ENCODE results near the gene TBC1D3D.
"Not testable (repeated sequence)": the region's sequence is repeated elsewhere in the genome, so short reads cannot be mapped to it uniquely, and the experiment has no call there.

Gene TBC1D3D

GRCh38 chr17:38003676-38004075 is at the start of gene TBC1D3D:
Gene TBC1D3D, plus strand, starts transcription at chr17:38003976. Its CDS starts 1,585 bp downstream, at chr17:38005561.
- FAIRE-seq: not testable (repeated sequence)

- not testable (repeated sequence) for FAIRE-seq
These were observed 14.8 kb upstream of the TBC1D3D start, which contains the start of gene TBC1D3L for GRCh38 chr17:37988960-37989359. Gene TBC1D3L, minus strand, starts transcription at chr17:37989060. Its CDS starts 1,540 bp downstream, at chr17:37987520.
